HepG2 (cell line): Measurements from ENCODE around the gene HMG20B. TPM values are rescaled to one million over a fixed set of nuclear protein-coding genes. Genes with fewer than 3 reads are reported as not detected.

Experiments used
- ATAC-seq: fragments of 200-7000 bp; cut with Tn5 transposase; 3 replicates; pipeline ENCODE4 v1.9.1; 2020; ENCODE audit warnings: mild to moderate bottlenecking, moderate library complexity
- BruUV-seq: library from RNA; stranded (reverse); fragments of 400-500 nt; replicated peaks from 2 replicates; lab custom pipeline; 2021; lab: Mats Ljungman, UMichigan
- CTCF ChIA-PET: fragments of 300-600 bp; formaldehyde crosslinking; extraction: SDS; loops from one replicate; lab custom pipeline; 2021; ENCODE audit warnings: low total read pairs, inconsistent platforms, low intra/inter-chr PET ratio; lab: Yijun Ruan, JAX
- POLR2A ChIA-PET: fragments of 350-600 bp; sonication (Branson Sonifier 250); formaldehyde crosslinking; loops from one replicate; lab custom pipeline; 2020; ENCODE audit warnings: antibody characterized with exemption, inconsistent platforms; lab: Yijun Ruan, JAX
- DNase-seq: peaks from one replicate; pipeline ENCODE4 v3.0.0-alpha.2; 2015; ENCODE audit warnings: low spot score
- FAIRE-seq: peaks from 3 replicates; lab custom pipeline; 2011; peaks lifted over from hg19 to GRCh38; lab: Jason Lieb, UNC
- H2AFZ ChIP-seq: one replicate; pipeline ENCODE4 v1.6.1; 2011; ENCODE audit warnings: low read length, inconsistent platforms
- H3K27ac ChIP-seq: fragments of 300-600 bp; 3 replicates; pipeline ENCODE4 v1.8.0; 2011; ENCODE audit warnings: mixed run types, mild to moderate bottlenecking, mixed read lengths, low read length, inconsistent platforms; ENCODE audit not compliant: insufficient read depth; ENCODE audit errors: extremely low read length
- H3K27me3 ChIP-seq, 2 experiments: fragments of 200-600 bp in 1 of 2; 2 replicates in 1 of 2; 3 replicates in 1 of 2; pipeline versions ENCODE4 v1.6.0 to v1.8.0; 2011; ENCODE audit warnings: low read length in 2 of 2, mild to moderate bottlenecking in 2 of 2, moderate library complexity in 2 of 2, inconsistent platforms in 1 of 2; ENCODE audit not compliant: insufficient read depth in 2 of 2, control insufficient read depth in 1 of 2
- H3K36me3 ChIP-seq, 2 experiments: fragments of 200-600 bp in 1 of 2; replicated peaks in 1 of 2; 2 replicates in 1 of 2; 3 replicates in 1 of 2; pipeline versions ENCODE4 v1.5.1 to v1.8.0; 2011; ENCODE audit warnings: low read length in 2 of 2, inconsistent platforms in 1 of 2; ENCODE audit not compliant: insufficient read depth in 2 of 2, control insufficient read depth in 1 of 2
- H3K4me1 ChIP-seq: 2 replicates; pipeline ENCODE4 v1.5.1; 2012; ENCODE audit warnings: low read length, inconsistent platforms; ENCODE audit not compliant: insufficient read depth
- H3K4me2 ChIP-seq: 2 replicates; pipeline ENCODE4 v1.6.0; 2011; ENCODE audit warnings: low read depth, low read length, inconsistent platforms
- H3K4me3 ChIP-seq, 3 experiments: fragments of 200-600 bp in 1 of 3; sonication (generic), shearing (Covaris generic) in 1 of 3; replicated peaks in 1 of 3; 2 replicates each; pipeline ENCODE4 v1.5.1; 2011 to 2016; ENCODE audit warnings: low read length in 3 of 3, inconsistent platforms in 2 of 3, low read depth in 2 of 3, mild to moderate bottlenecking in 2 of 3, control low read depth in 1 of 3, mixed read lengths in 1 of 3; ENCODE audit not compliant: insufficient read depth in 1 of 3
- H3K79me2 ChIP-seq: one replicate; pipeline ENCODE4 v1.6.1; 2011; ENCODE audit warnings: low read length, inconsistent platforms; ENCODE audit not compliant: insufficient read depth
- H3K9ac ChIP-seq: 2 replicates; pipeline ENCODE4 v1.6.0; 2011; ENCODE audit warnings: mild to moderate bottlenecking, low read depth, low read length, inconsistent platforms; ENCODE audit not compliant: insufficient read depth
- H3K9me3 ChIP-seq: 2 replicates; pipeline ENCODE4 v1.5.1; 2012; ENCODE audit warnings: mild to moderate bottlenecking, low read length
- H4K20me1 ChIP-seq: 2 replicates; pipeline ENCODE4 v1.6.0; 2011; ENCODE audit warnings: inconsistent platforms, mild to moderate bottlenecking, low read length, moderate library complexity; ENCODE audit not compliant: insufficient read depth
- AHR ChIP-seq: IDR thresholded peaks from 2 replicates; pipeline ENCODE4 v1.6.1; 2018; ENCODE audit warnings: missing genetic modification reagents, missing compliant biosample characterization
- MNT ChIP-seq: fragments of 450-650 bp; IDR thresholded peaks from 2 replicates; pipeline ENCODE4 v1.6.1; 2016
- ZBTB40 ChIP-seq, 2 experiments: fragments of 450-650 bp in 1 of 2; sonication (generic) in 1 of 2; formaldehyde crosslinking in 1 of 2; IDR thresholded peaks; 2 replicates each; pipeline versions ENCODE4 v1.6.1 to v1.8.0; 2016 to 2022; ENCODE audit warnings: antibody characterized with exemption in 1 of 2, mild to moderate bottlenecking in 1 of 2, missing genetic modification reagents in 1 of 2
- ZNF326 ChIP-seq: sonication (generic); formaldehyde crosslinking; IDR thresholded peaks from 2 replicates; pipeline ENCODE4 v1.4.0; 2020; ENCODE audit warnings: missing genetic modification reagents, borderline replicate concordance
- ZNF646 ChIP-seq: sonication (generic); formaldehyde crosslinking; IDR thresholded peaks from 2 replicates; pipeline ENCODE4 v1.9.0; 2021; ENCODE audit warnings: mild to moderate bottlenecking, missing genetic modification reagents
- ZNF773 ChIP-seq: sonication (generic); formaldehyde crosslinking; IDR thresholded peaks from 2 replicates; pipeline ENCODE4 v1.4.0; 2020; ENCODE audit warnings: missing genetic modification reagents, borderline replicate concordance
- WGBS: methylation state at CpG from one replicate; pipeline ENCODE4 v1.1.6; 2017; ENCODE audit warnings: low lambda C conversion rate; 5-methylcytosine and 5-hydroxymethylcytosine counted together
- in situ Hi-C: cut with HindIII; loops from 2 replicates; pipeline ENCODE4 v1.10.0; 2017; ENCODE audit warnings: low pct_unique_long_range_greater_than_20kb; ENCODE audit not compliant: extremely low pct_ligation_motif_present
- intact Hi-C: fragments of 100-400 bp; cut with micrococcal nuclease; formaldehyde crosslinking; loops from one replicate; pipeline ENCODE4 v1.10.0; 2022; ENCODE audit not compliant: unreplicated experiment
- polyA plus RNA-seq, 8 experiments: library from polyadenylated mRNA; depleted of rRNA in 3 of 8; stranded (reverse) in 7 of 8; unstranded in 1 of 8; fragments of >200 nt; fragmentation: Illumina TruSeq in 4 of 8; extraction: Trizol in 4 of 8; gene quantifications; 2 replicates each; pipeline versions ENCODE4 v1.2.1 to v1.2.3, GENCODE V29; 2011 to 2016; ENCODE audit warnings: low read depth in 4 of 8, missing spikeins in 1 of 8, mixed read lengths in 1 of 8; ENCODE audit not compliant: insufficient read depth in 1 of 8
- total RNA-seq, 5 experiments: library from RNA; depleted of rRNA; stranded (reverse); fragments of >200 nt; fragmentation: Illumina TruSeq; extraction: Trizol; gene quantifications; 2 replicates each; pipeline ENCODE4 v1.2.3, GENCODE V29; 2016; ENCODE audit warnings: low read depth in 1 of 5

The HMG20B gene
- total and polyA plus RNA-seq, 2 of the 13 experiments (the other 11 are each of a cell fraction or from before 2014, with no cell fraction given), result 23.9 to 29.2 TPM

- Histone ChIP-seq H3K27ac (no peak overlapping the region), H3K4me1 (peaks cover 48% of the 10 kb centered on the region), H3K9me3 (no peaks in the 10 kb centered on the region), H3K4me3 (peak overlapping the region in 1 of 3 experiments; percentile 59; a peak in 1 of 6 replicates), H3K9ac (no peak overlapping the region), H2AFZ (no peak overlapping the region), H3K36me3 (no peaks in the 10 kb centered on the region), H3K27me3 (peaks cover 0 to 29% of the 10 kb centered on the region in 2 experiments; a peak in 2 of 5 replicates), H3K4me2 (peak overlapping the region; percentile 77; the same call in 1 of the 2 replicates), H4K20me1 (no peaks in the 10 kb centered on the region), H3K79me2 (no peaks in the 10 kb centered on the region)
- in situ Hi-C loops (no loop called here), intact Hi-C loops (no loop called here)
- POLR2A ChIA-PET, result no interaction called here
- DNase-seq (no peak), FAIRE-seq (peak; percentile 26), ATAC-seq (no peak)
- CTCF ChIA-PET, result no interaction called here
- WGBS, result 57% methylated on average over 5 of the region's 5 CpGs
- no TSS peak for BruUV-seq
- no peak for TF ChIP-seq AHR (CRISPR knock-in tag)
- peak; percentile 10; the same call in 1 of the 2 replicates for TF ChIP-seq ZBTB40 (IDR thresholded peaks at IDR 0.05)
- TF ChIP-seq ZBTB40 (CRISPR knock-in tag; IDR thresholded peaks at IDR 0.05), result no peak
- no peak for TF ChIP-seq ZNF773 (CRISPR knock-in tag)
- TF ChIP-seq MNT, result peak; percentile 25; the same call in 1 of the 2 replicates
- TF ChIP-seq ZNF326 (CRISPR knock-in tag), result no peak
- TF ChIP-seq ZNF646 (CRISPR knock-in tag), result peak; percentile 61; the same call in 1 of the 2 replicates
Observed at GRCh38 chr19:3605770-3606169, 33.0 kb downstream of the HMG20B start.
